SU-DHL-6 (cell line): ENCODE data around the gene POTEI.
"Not testable (repeated sequence)": the region's sequence is repeated elsewhere in the genome, so short reads cannot be mapped to it uniquely, and the experiment has no call there.

Experiments
- EZH2phosphoT487 ChIP-seq: fragments of 200-600 bp; sonication (generic), shearing (Covaris generic); conservative IDR thresholded peaks from 2 replicates; pipeline ENCODE4 v1.6.1; 2018; ENCODE audit warnings: mild to moderate bottlenecking, antibody characterized with exemption, low read length, moderate library complexity, mixed read lengths
- TF ChIP-seq, protein P1 (sequence below): fragments of 200-600 bp; sonication (generic); IDR thresholded peaks from one replicate; pipeline ENCODE4 v1.5.1; 2017; ENCODE audit warnings: antibody characterized with exemption, mild to moderate bottlenecking, low read length, moderate library complexity; ENCODE audit not compliant: insufficient read depth, poor library complexity, severe bottlenecking

DNA sequence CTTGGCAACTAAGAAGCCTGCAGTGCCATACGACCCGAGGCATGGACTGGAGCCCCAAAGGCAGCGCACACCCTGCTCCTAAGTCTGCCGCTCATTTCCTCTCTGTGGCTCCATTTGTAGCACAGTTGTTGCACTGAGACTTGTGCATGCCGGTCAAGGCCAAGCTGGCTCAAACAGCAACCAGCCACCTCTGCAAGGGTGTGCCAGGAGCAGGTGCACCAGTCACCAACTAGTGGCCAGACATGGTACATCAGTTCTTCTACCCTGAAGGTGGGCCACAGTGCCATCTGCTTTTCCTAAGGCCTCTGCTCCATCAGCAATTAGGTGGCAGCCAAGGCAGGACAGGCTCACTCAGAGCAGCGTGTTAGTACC lies 54.4 kb downstream of the POTEI start:
- TF ChIP-seq, protein P1, sequence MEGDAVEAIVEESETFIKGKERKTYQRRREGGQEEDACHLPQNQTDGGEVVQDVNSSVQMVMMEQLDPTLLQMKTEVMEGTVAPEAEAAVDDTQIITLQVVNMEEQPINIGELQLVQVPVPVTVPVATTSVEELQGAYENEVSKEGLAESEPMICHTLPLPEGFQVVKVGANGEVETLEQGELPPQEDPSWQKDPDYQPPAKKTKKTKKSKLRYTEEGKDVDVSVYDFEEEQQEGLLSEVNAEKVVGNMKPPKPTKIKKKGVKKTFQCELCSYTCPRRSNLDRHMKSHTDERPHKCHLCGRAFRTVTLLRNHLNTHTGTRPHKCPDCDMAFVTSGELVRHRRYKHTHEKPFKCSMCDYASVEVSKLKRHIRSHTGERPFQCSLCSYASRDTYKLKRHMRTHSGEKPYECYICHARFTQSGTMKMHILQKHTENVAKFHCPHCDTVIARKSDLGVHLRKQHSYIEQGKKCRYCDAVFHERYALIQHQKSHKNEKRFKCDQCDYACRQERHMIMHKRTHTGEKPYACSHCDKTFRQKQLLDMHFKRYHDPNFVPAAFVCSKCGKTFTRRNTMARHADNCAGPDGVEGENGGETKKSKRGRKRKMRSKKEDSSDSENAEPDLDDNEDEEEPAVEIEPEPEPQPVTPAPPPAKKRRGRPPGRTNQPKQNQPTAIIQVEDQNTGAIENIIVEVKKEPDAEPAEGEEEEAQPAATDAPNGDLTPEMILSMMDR, result not testable (repeated sequence)
- TF ChIP-seq EZH2phosphoT487, result not testable (repeated sequence)
